Glutamatergic neuron (in vitro differentiated cells): ENCODE results near the gene RB1. TPM values are rescaled to one million over a fixed set of nuclear protein-coding genes. Genes with fewer than 3 reads are reported as not detected.

Source experiments
- DNase-seq: peaks from one replicate; pipeline ENCODE4 v3.0.0; 2022
- H3K27ac Mint-ChIP-seq: one replicate; pipeline ENCODE4 v1.8.0; 2020; ENCODE audit warnings: mild to moderate bottlenecking, mixed read lengths, inconsistent platforms; ENCODE audit not compliant: unreplicated experiment
- H3K27me3 Mint-ChIP-seq: one replicate; pipeline ENCODE4 v1.8.0; 2020; ENCODE audit warnings: mild to moderate bottlenecking, moderate library complexity, mixed read lengths, inconsistent platforms; ENCODE audit not compliant: unreplicated experiment
- H3K36me3 Mint-ChIP-seq: one replicate; pipeline ENCODE4 v1.8.0; 2020; ENCODE audit warnings: mild to moderate bottlenecking, mixed read lengths, inconsistent platforms; ENCODE audit not compliant: unreplicated experiment
- H3K4me1 Mint-ChIP-seq: one replicate; pipeline ENCODE4 v1.8.0; 2020; ENCODE audit warnings: mild to moderate bottlenecking, low read depth, mixed read lengths, inconsistent platforms; ENCODE audit not compliant: unreplicated experiment
- H3K4me3 Mint-ChIP-seq: one replicate; pipeline ENCODE4 v1.8.0; 2020; ENCODE audit warnings: mild to moderate bottlenecking, mixed read lengths, inconsistent platforms; ENCODE audit not compliant: unreplicated experiment
- H3K9me3 Mint-ChIP-seq: one replicate; pipeline ENCODE4 v1.8.0; 2020; ENCODE audit warnings: mild to moderate bottlenecking, moderate library complexity, mixed read lengths, inconsistent platforms; ENCODE audit not compliant: unreplicated experiment
- total RNA-seq: library from RNA; stranded (reverse); fragmentation: NEBNext Ultra II Directional; extraction: Animal tissue kit (Norgen Biotek cat#: 25700); gene quantifications from one replicate; pipeline ENCODE4 v1.2.1, GENCODE V29; 2021; ENCODE audit not compliant: unreplicated experiment
- TF ChIP-seq, protein P1 (sequence below): fragments of 200-600 bp; sonication (generic); IDR thresholded peaks from one replicate; pipeline ENCODE4 v1.5.0; 2021; ENCODE audit not compliant: partially characterized antibody, unreplicated experiment

The RB1 gene
- total RNA-seq, 1 donor from 2014 or later = 50.3 TPM

DNA sequence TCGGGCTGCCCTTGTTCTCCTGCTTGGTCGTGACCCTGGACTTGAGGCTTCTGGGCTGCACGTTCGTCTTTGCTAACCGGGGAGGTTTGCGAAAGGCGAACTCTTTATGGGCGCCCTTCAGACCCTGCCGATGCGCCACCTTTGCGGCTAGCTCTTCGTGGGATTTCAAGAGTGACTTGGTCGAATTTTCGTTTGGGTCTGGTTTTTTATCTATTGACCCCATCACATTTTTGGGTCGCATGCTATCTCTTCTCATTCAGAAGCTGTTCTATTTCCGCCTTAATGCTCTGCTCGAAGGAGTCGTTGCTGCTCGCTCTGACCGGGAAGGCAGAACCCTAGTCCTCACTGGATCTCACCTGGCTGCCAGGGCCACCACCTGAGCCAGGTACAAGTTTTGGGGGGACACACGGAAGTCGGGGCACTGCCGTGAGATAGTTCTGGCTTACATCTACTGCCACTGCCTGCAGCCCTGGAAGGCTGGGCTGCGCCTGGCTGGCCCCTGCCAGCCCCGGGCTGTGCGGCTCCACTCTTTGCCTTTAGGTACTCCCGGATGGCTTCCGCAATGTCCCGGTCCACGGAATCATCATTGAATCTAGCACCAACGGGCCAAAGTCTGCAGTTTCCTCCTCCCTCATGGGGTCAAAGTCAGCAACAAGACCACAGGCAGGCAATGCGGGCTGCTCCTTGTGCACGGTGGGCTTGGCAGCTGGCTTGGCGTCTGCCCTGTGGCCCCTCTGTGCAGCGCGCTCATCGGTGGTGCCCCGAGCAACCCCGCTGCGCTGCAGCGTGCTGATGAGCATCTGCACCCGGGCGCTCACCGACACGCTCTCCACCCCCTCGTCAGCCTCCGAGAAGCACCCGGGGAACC, 16.2 kb downstream of the RB1 start:
- TF ChIP-seq, protein P1, sequence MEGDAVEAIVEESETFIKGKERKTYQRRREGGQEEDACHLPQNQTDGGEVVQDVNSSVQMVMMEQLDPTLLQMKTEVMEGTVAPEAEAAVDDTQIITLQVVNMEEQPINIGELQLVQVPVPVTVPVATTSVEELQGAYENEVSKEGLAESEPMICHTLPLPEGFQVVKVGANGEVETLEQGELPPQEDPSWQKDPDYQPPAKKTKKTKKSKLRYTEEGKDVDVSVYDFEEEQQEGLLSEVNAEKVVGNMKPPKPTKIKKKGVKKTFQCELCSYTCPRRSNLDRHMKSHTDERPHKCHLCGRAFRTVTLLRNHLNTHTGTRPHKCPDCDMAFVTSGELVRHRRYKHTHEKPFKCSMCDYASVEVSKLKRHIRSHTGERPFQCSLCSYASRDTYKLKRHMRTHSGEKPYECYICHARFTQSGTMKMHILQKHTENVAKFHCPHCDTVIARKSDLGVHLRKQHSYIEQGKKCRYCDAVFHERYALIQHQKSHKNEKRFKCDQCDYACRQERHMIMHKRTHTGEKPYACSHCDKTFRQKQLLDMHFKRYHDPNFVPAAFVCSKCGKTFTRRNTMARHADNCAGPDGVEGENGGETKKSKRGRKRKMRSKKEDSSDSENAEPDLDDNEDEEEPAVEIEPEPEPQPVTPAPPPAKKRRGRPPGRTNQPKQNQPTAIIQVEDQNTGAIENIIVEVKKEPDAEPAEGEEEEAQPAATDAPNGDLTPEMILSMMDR = no peak
- Mint-ChIP-seq H3K27ac (no peak overlapping the region), H3K9me3 (peaks cover 20% of the 10 kb centered on the region), H3K4me3 (no peak overlapping the region), H3K4me1 (peaks cover 14% of the 10 kb centered on the region), H3K36me3 (peaks cover 21% of the 10 kb centered on the region), H3K27me3 (peaks cover 11% of the 10 kb centered on the region)
- DNase-seq = no peak

- DNase-seq = no peak
- H3K36me3 Mint-ChIP-seq = peaks cover 17% of the 10 kb centered on the region
- peaks cover 20% of the 10 kb centered on the region for H3K4me1 Mint-ChIP-seq
- H3K9me3 Mint-ChIP-seq = peaks cover 20% of the 10 kb centered on the region
- peaks cover 11% of the 10 kb centered on the region for H3K27me3 Mint-ChIP-seq
- TF ChIP-seq, protein P1 = no peak
- no peak overlapping the region for H3K4me3 Mint-ChIP-seq
- no peak overlapping the region for H3K27ac Mint-ChIP-seq
Observed at GRCh38 chr13:48320399-48320790, 16.8 kb downstream of the RB1 start.

- Mint-ChIP-seq H3K27ac (no peak overlapping the region), H3K4me1 (peaks cover 16% of the 10 kb centered on the region), H3K4me3 (no peak overlapping the region), H3K9me3 (peaks cover 20% of the 10 kb centered on the region), H3K27me3 (peaks cover 8% of the 10 kb centered on the region), H3K36me3 (peaks cover 15% of the 10 kb centered on the region)
- TF ChIP-seq, protein P1 = no peak
- DNase-seq = no peak
Observed at GRCh38 chr13:48320891-48321510, 17.4 kb downstream of the RB1 start.

GRCh38 chr13:48322294-48322693, 18.7 kb downstream of the RB1 start:
- TF ChIP-seq, protein P1 = no peak
- no peak overlapping the region for H3K27ac Mint-ChIP-seq
- H3K9me3 Mint-ChIP-seq = peaks cover 17% of the 10 kb centered on the region
- H3K36me3 Mint-ChIP-seq = peaks cover 15% of the 10 kb centered on the region
- H3K4me1 Mint-ChIP-seq = peaks cover 12% of the 10 kb centered on the region
- H3K27me3 Mint-ChIP-seq = peaks cover 6% of the 10 kb centered on the region
- H3K4me3 Mint-ChIP-seq = no peak overlapping the region
- no peak for DNase-seq

GRCh38 chr13:48333976-48334375, 30.4 kb downstream of the RB1 start:
- H3K4me3 Mint-ChIP-seq = no peak overlapping the region
- H3K36me3 Mint-ChIP-seq = peaks cover 22% of the 10 kb centered on the region
- no peak overlapping the region for H3K27ac Mint-ChIP-seq
- peaks cover 2% of the 10 kb centered on the region for H3K27me3 Mint-ChIP-seq
- no peak for DNase-seq
- TF ChIP-seq, protein P1 = no peak
- H3K9me3 Mint-ChIP-seq = peaks cover 8% of the 10 kb centered on the region
- no peaks in the 10 kb centered on the region for H3K4me1 Mint-ChIP-seq
